ENCODE measurements around the gene TSHB.

The TSHB gene

DNA sequence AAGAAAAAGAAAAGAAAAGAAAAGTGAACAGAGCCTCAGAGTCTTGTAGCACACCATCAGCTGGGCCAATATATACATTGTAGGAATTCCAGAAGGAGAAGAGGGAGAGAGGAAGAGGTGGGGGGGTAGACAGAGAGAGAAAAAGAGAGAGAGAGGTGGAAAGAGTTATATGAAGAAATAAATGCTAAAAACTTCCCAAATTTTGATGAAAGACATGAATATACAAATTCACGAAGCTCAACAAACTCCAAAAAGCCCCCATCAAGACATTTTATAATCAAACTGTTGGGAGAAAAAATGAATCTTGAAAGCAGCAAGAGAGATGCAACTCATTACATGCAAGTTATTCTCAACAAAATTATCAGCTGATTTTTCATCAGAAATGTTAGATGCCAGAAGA is 41.5 kb upstream of the TSHB start:
- Histone ChIP-seq H3F3A (ENCODE audit: insufficient read depth, low read length) (no peaks in the 10 kb centered on the region), H3K4me2 (ENCODE audit: low read length) (no peak overlapping the region), H3K4me1 (ENCODE audit: insufficient read depth, low read length, severe bottlenecking) (no peaks in the 10 kb centered on the region), H3K36me3 (ENCODE audit: insufficient read depth, low read length) (no peaks in the 10 kb centered on the region), H3K27me3 (ENCODE audit: insufficient read depth, low read length) (no peaks in the 10 kb centered on the region), H3K9me2 (ENCODE audit: low read depth, low read length) (no peaks in the 10 kb centered on the region), H3K9ac (ENCODE audit: low read length) (no peak overlapping the region), H3K79me2 (ENCODE audit: insufficient read depth, low read length) (no peaks in the 10 kb centered on the region), H4K20me1 (ENCODE audit: insufficient read depth, low read length) (no peaks in the 10 kb centered on the region), H3K4me3 (ENCODE audit: low read depth, low read length, poor library complexity, severe bottlenecking) (no peak overlapping the region), H2AFZ (ENCODE audit: low read length) (no peak overlapping the region), H3K9me3 (ENCODE audit: low read length) (0 out of 2 replicates have a peak, but pooled peaks cover 5% of the 10 kb centered on the region), H3K27ac (ENCODE audit: low read depth, low read length, poor library complexity, severe bottlenecking) (no peak overlapping the region)
- TF ChIP-seq, protein P1, sequence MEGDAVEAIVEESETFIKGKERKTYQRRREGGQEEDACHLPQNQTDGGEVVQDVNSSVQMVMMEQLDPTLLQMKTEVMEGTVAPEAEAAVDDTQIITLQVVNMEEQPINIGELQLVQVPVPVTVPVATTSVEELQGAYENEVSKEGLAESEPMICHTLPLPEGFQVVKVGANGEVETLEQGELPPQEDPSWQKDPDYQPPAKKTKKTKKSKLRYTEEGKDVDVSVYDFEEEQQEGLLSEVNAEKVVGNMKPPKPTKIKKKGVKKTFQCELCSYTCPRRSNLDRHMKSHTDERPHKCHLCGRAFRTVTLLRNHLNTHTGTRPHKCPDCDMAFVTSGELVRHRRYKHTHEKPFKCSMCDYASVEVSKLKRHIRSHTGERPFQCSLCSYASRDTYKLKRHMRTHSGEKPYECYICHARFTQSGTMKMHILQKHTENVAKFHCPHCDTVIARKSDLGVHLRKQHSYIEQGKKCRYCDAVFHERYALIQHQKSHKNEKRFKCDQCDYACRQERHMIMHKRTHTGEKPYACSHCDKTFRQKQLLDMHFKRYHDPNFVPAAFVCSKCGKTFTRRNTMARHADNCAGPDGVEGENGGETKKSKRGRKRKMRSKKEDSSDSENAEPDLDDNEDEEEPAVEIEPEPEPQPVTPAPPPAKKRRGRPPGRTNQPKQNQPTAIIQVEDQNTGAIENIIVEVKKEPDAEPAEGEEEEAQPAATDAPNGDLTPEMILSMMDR (IDR thresholded peaks at IDR 0.05; ENCODE audit: low read length) = no peak
- TF ChIP-seq EZH2 (IDR thresholded peaks at IDR 0.05; ENCODE audit: borderline replicate concordance, low read length) = no peak

DNA sequence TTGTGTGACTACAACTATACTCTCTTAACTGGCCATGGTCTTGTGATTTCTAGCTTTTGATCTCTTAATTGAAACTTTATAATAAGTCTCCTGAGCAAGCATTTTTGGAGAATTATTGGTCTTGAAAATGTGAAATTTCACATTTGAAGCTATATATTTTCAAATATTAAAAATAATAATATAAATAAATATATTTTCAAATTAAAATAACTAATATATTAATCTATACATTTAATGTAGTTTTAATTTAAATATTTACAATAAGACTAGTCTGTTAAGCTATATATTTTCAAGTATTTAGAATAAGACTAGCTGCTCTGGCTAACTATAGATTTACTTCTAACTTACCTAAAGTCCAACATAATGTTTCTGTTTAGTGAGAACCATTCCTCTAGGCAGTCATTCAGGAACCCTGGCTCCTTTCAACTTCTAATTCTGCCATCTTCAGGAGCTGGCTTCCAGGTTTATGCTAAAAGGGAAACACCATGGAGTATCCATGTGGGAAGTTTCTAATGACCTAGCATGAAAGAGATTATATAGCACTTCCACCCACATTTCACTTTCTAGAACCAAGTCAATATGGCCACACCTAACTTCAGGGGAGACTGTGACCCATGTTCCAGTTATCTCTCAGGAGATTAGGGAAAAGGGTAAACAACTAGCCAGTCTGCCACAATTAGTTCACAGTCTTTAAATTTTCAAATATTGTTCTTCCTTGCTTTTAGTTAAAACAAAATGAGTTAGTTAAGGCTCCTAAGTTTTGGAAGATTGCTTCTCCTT is 31.9 kb upstream of the TSHB start:
- Histone ChIP-seq H3K36me3 (ENCODE audit: insufficient read depth, low read length) (no peaks in the 10 kb centered on the region), H3K9ac (ENCODE audit: low read length) (no peak overlapping the region), H3F3A (ENCODE audit: insufficient read depth, low read length) (no peaks in the 10 kb centered on the region), H3K4me1 (ENCODE audit: insufficient read depth, low read length, severe bottlenecking) (no peaks in the 10 kb centered on the region), H3K27me3 (ENCODE audit: insufficient read depth, low read length) (no peaks in the 10 kb centered on the region), H3K4me2 (ENCODE audit: low read length) (no peak overlapping the region), H4K20me1 (ENCODE audit: insufficient read depth, low read length) (no peaks in the 10 kb centered on the region), H3K9me2 (ENCODE audit: low read depth, low read length) (no peaks in the 10 kb centered on the region), H2AFZ (ENCODE audit: low read length) (no peak overlapping the region), H3K79me2 (ENCODE audit: insufficient read depth, low read length) (no peaks in the 10 kb centered on the region), H3K9me3 (ENCODE audit: low read length) (no peaks in the 10 kb centered on the region), H3K4me3 (ENCODE audit: low read depth, low read length, poor library complexity, severe bottlenecking) (no peak overlapping the region), H3K27ac (ENCODE audit: low read depth, low read length, poor library complexity, severe bottlenecking) (no peak overlapping the region)
- TF ChIP-seq, protein P1 (IDR thresholded peaks at IDR 0.05; ENCODE audit: low read length) = no peak
- TF ChIP-seq EZH2 (IDR thresholded peaks at IDR 0.05; ENCODE audit: borderline replicate concordance, low read length) = no peak

DNA sequence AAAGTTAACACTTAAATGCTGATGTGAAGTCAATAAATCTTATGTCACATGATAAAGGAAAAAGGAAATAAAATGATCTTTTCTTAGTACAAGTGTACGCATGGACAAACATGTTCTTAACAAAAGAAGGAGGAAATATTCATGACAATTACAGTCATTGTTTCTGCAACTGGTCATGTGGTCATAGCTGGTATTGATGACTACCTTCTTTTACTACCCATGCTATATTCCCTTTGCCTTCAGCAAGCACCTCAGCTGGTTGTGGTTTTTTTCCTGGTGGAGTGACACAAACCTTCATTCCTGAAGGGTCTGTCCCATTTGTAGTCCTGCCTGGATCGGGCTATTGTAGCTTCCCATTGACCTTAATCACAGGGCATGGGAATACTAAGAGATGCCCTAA is 23.4 kb upstream of the TSHB start:
- no peak overlapping the region for H2AFZ ChIP-seq (ENCODE audit: low read length)
- H3K9ac ChIP-seq (ENCODE audit: low read length) = no peak overlapping the region
- no peaks in the 10 kb centered on the region for H4K20me1 ChIP-seq (ENCODE audit: insufficient read depth, low read length)
- H3K27ac ChIP-seq (ENCODE audit: low read depth, low read length, poor library complexity, severe bottlenecking) = no peak overlapping the region
- H3K79me2 ChIP-seq (ENCODE audit: insufficient read depth, low read length) = no peaks in the 10 kb centered on the region
- no peaks in the 10 kb centered on the region for H3F3A ChIP-seq (ENCODE audit: insufficient read depth, low read length)
- no peak overlapping the region for H3K4me2 ChIP-seq (ENCODE audit: low read length)
- no peaks in the 10 kb centered on the region for H3K4me1 ChIP-seq (ENCODE audit: insufficient read depth, low read length, severe bottlenecking)
- TF ChIP-seq, protein P1 (IDR thresholded peaks at IDR 0.05; ENCODE audit: low read length) = no peak
- TF ChIP-seq EZH2 (IDR thresholded peaks at IDR 0.05; ENCODE audit: borderline replicate concordance, low read length) = no peak
- H3K9me3 ChIP-seq (ENCODE audit: low read length) = no peaks in the 10 kb centered on the region
- H3K36me3 ChIP-seq (ENCODE audit: insufficient read depth, low read length) = no peaks in the 10 kb centered on the region
- H3K4me3 ChIP-seq (ENCODE audit: low read depth, low read length, poor library complexity, severe bottlenecking) = no peak overlapping the region
- H3K9me2 ChIP-seq (ENCODE audit: low read depth, low read length) = no peaks in the 10 kb centered on the region
- H3K27me3 ChIP-seq (ENCODE audit: insufficient read depth, low read length) = no peaks in the 10 kb centered on the region
